ENCODE results near the gene TLR8.
"Not testable (repeated sequence)": the region's sequence is repeated elsewhere in the genome, so short reads cannot be mapped to it uniquely, and the experiment has no call there.

Gene TLR8

DNA sequence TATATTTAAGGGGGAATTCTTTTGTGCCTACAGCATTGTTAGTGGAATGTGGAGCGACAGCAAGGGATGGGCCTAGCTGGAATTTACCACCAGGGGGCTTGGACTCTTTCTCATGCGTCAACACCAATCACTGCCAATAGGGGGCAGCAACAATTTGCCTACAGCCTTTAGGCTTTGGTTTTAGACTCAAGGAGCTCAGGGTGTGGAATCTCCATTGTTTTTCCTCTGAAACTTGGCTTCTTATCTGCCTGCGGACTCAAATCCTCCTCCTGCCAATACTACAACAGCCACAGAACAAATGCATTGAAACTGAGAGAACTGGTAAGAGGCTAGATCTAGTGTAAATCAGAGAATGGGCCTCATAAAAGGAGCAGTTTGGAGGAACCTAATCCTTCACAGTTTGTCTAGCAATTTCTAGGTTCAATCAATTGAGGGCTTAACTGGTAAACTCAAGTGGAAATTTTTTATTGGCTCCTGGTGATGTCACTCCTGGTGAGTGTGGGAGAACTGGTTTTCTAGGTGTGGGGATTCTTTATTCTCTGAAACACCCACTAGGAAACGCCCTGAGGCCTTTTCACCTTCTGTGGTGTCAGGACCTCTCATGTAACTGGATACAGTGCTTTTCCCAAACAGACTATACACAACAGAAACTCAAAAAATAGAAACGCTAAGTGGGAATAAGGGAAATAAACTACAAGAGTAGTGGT lies 40.6 kb downstream of the TLR8 start:
- peak; percentile 80 to 91 (median 87) for DNase-seq

DNA sequence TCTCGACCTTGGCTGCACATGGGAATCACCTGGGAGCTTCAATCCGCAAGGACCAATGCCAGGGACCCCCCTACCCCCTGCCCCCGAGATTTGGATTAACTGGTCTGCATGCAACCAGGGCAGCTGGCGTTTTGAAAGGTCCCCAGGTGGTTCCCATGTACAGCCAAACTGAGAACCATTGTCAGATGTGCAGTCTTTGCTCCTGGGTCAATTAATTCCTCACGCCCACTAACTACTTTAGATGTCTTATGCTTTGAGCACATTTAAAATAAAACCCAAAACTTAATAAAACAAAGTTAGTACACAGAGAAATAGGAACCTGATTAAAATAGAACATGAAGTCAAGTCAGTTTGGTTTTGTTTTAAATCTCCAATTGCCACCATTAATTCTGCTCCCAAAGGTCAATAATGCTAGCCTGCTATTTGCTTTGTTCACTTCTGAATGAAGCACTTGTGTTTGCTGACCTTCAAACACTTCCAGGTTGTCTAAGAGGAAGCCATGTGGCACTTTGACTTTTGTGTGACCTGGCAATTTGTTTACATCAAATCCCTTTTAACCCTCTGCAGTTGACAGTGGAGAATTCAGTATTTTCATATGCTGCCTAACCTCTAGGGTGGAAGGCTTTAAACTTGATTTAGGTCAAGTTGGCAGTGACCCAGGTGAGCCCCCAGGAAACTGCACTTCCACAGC lies 41.3 kb downstream of the TLR8 start:
- DNase-seq = peak in 2 of 4 experiments; percentile 16 to 23

DNA sequence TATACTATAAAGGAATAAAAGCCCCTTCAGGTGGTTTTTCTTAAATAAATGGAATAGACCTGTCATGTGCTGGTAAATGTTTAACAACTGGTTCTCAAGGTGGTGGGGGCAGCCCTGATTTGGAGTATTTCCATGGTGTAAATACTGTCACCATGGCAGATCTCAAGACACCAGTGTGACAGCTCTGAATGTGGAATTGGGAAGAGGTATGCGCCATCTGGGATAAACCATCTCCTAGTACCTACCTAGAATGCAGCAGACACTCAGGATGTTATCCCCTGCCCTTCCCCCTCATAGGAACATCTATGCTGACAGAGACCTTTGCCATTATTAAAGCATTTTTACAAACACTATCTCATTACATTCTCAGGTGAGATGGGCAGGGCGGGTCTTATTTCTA lies 42.1 kb downstream of the TLR8 start:
- no peak for DNase-seq

DNA sequence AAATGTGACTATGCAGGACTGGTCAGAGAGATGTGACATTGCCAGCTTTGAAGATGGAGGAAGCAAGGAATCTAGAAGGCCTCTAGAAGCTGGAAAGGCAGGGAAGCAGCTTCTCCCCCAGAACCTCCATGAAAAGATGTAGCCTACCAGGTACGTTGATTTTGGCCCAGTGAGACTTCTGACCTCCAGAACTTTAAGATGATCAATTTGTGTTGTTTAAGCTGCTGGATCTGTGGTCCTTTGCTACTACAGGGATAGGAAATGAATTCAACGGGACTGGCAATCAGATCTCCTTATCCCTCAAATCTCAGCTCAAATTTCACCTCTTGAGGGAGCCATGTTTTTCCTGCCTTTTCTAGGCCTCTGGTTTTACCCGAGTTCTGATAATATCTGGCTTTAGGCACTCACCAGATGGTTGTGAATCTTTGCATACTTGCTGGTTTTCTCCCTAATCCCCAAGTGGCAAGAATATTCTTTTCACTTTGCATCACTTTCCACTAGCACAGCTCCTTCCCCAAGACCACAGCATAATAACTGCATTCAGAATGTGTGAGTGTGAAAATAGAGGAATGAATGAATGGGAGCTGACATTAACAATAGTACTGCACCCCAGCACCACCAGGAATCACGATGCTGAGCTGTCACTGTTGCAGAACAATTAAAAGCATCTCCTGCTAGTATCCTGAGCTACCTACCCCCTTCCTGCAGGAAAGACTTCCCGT lies 42.9 kb downstream of the TLR8 start:
- no peak for DNase-seq

DNA sequence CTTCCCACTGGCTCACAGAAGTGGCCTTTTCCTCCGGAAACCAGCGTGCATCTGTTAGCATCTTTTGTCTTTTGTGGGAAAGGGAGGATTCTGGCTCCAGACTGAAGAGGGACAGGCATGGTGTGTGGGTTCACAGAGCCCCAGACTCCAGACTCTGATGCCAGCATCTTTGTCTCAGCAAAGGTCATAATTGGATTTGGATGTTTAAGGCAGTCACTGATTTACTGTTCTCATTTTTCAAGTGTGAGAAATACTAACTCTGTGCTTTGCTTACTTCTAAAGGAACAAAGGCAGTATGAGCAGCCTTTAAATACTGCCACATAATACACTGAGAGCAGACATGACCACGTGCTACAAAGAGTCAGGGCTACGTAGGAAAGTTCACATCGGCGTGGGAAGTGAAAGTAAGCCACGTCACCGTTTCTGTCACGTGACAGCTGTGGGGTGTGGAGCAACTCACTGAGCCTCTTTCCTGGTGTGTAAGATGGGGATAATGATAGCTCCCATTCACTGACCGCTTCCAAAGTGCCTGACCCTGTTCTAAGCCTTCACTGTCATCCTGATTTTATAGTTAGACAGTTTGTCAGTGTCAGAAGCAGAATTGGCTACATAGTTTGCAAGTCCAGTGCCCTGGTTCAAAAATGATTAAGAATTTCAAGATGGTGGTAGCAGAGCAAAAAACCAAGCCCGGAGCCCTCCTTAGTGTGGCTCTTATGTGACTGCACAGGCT lies 43.7 kb downstream of the TLR8 start:
- DNase-seq = peak; percentile 90 to 95 (median 94)

DNA sequence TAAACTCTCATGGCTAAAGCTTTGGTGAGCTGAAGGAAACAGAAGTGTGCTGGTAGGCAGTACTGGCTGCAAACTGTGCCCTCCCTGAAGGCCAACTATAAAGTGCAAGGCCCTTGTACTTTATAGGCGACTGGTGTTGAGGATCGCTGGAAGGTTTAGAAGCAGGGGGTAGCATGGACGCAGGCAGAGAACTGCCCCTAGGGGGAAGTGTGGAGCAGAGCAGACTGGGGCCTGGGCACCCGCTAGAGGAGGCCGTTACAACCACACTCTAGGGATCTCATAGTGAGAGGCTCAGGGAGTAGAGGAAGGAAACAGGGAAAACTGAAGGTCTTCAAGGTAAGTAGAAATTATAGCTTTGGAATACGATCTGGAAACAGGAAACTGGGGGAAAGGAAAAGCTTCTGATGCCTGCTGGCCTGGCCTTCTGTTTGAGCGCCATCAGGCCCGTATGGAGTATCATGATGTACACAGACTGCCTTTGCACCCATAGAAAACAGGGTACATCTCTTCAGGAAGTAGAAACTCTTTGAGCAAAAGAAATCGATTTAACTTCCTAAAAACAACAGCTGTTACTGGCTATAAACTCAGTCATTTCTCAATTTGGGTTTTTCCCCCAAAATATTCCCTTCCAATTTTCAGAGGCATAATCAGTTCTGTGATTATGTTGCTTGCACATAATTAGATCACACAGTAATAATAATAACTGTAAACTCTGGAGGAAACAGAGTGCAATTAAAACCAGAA lies 44.6 kb downstream of the TLR8 start:
- peak; percentile 50 to 79 (median 71) for DNase-seq

DNA sequence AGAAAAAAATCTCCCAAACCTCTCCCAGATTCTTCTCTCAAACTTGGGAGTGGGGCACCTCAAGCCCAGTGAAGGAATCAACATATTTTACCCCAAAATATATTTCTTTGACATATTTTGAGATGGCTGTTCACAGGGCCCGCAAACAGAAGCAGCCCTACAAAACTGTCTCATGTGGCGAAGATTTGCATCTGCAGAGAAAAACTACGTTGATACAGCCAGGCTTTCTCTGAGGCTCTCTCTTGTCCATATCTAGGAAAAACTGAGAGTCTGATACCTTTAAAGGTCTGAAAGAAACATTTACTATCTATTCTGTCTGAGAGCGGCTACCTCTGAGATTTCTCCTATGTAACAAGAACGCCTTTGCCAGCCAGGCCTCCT lies 45.2 kb downstream of the TLR8 start:
- DNase-seq = peak in 1 of 4 experiments; percentile 22

DNA sequence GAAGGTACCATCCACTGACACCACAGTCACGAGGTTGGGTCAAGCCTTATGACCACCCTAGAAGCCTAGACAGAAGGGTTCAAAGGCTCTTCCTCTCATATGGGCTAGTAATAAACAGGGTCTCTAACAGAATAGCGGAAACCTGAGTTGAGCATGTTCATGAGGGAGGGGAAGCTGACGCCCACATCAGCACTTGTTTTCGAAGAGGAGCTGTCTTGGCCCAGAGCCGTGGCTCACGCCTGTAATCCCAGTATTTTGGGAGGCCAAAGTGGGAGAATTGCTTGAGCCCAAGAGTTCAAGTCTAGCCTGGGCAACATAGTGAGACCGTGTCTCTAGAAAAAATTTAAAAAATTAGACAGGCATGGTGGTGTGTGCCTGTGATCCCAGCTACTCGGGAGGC lies 47.0 kb downstream of the TLR8 start:
- no peak for DNase-seq

DNA sequence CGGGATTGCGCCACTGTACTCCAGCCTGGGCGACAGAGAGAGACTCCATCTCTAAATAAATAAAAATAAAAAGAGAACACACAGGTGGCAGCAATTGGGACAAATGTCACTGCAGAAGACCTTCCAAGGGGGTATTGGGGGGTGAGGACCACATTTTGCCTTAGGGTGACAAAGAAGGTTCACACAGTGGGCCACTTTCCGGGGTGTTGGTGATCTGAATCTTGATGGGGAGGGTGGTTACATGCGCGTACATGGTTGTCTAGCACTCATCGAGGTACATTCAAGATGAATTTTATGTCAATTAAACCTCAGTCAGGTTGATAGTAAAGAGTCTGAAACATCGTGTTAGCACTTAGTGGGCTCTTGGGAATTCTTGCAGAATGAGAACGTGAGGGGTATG lies 48.0 kb downstream of the TLR8 start:
- no peak for DNase-seq

DNA sequence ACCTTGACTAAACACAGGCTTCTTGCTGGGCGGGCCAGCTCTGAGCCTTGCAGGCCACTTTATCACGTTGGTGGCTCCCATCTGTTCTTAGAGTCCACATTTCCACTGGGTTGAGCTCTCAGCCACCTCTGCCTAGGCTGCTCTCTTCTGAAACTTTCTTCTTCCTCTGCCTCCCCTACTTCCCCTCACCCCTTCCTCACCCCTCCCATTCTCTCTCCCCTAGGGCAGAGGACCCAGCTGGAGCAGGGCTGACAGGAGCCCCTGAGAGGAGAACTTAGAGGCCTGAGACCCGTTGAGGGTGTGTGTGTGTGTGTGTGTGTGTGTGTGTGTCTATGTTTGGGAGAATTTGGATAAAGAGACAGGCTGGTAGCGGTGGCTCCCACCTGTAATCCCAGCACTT lies 48.6 kb downstream of the TLR8 start:
- peak in 2 of 4 experiments; percentile 19 to 30 for DNase-seq

DNA sequence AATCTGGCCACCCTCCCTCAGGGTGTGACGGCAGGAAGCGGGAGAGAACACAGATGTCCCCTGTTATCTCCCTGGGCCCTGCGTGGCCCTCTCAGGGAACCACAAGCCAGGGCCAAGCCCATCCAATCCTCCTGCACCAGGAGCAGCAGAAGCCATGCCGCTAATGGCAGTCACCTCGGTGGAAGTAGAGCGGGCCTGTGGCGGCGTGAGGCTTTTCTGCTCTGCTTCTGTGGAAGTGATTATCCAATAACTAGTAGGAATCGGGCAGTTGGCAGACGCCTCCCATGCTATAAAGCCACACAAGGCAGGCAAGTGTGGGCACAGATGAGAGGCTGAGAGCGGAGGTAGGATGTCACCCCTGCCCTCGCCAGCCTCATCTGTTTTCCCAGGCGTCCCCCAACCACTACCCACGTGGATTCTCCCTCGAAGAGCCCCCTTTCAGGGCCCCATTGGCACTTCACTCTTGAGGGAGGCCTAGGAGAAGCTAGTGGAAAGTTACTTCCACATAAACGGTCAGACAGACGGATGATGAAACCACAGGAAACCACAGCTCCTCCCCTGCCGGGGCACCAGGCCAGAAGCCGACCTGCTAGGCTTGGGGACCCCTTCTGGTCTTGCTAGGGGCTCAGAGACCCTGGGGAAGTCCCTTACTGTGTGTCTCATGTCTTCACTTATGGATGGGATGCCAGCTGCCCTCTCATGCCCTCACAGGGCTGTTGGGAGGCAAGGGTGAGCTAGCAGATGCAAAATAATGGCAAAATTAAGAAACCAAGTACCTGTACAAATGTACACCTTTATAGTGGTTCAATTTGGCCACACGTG lies 49.7 kb downstream of the TLR8 start:
- DNase-seq = peak; percentile 79 to 89 (median 86)

DNA sequence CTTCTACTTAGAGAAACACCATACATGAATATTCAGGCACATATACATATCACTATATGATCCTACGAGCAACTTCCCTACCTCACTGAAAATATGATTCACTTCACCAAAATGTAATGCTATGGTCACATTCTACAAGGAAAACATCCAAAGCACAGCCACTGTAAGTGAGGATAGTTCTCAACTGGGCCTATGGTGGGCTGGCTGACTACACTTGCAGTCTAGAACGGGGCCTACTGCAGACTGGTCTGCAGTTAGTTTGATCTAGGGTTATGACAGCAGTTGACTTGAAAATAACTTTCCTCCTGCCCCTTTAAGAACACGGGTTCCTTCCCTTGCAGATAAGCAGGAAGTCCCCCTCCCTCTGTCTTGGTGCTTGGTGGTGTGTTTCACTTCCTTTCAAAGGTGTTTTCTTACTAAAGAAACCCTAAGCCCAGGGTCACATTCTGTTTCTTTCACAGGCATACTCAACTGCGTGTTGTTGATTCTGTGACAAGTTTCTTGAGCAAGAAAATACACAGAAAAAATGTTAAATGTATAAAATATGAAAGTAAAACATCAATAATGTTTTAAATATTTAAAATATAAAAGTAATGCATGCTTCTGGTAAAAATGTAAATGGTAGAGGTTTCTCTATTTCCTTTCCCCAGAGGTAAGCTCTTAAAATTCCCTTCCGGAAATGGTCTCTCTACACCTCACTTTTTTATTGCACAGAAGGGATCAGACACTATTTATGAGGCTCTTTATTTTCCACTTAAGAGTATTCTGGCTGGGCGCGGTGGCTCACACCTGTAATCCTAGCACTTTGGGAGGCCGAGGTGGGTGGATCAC lies 50.5 kb downstream of the TLR8 start:
- DNase-seq = peak; percentile 35 to 72 (median 64)

DNA sequence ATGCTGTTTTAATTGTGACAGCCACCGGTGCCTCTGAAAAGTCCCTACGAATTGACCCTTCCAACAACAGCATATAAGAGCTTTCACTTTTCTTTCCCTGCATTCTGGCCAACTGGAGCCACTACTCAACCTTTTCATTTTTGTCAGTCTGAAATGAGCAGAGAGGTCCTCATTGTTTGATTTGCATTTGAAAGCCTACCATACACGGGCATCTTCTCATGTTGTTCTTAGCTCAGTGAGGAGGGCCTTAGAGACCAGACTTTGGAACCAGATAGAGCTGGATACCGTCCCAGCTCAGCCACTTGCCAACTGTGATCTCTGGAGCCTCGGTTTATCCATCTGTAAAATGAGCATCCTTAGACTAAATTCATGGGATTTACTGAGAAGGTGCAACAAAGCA lies 51.6 kb downstream of the TLR8 start:
- no peak for DNase-seq

DNA sequence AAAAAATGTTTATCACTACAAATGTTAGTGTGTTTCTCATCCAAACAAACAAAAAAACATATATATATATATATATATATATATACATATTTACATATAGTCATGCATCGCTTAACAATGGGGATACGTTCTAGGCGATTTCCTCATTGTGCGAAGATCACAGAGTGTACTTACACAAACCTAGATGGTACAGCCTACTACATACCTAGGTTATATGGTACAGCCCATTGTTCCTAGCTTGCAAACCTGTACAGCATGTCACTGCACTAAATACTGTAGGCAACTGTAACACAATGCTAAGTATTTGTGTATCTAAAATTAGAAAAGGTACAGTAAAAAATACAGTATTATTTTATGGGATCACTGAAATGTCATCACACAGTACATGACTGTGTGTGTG lies 52.0 kb downstream of the TLR8 start:
- no peak for DNase-seq

DNA sequence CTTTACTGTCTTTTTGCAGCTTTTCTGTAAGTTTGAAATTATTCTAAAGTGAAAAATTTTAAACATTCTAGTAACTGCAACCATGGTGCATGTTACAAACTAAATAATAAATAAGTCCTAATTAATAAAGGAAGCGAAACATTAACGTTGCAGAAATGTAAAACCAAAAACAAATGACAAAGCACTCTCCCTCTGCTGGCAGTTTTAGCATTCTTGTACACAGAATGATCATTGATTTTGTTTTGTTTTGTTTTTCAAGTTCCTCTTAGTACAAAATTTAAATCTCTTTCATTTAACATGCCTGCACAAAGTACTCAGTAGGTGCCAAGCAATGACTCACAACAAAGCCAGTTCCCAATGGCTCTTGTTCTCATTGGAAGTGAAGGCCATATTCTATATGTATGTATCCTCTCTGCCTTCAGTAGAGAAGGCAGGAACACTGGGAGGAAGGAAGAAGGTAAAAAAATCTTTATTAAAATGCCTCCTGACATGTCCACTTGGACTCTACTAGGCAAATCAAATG lies 54.8 kb downstream of the TLR8 start:
- peak in 2 of 4 experiments; percentile 23 to 57 for DNase-seq

DNA sequence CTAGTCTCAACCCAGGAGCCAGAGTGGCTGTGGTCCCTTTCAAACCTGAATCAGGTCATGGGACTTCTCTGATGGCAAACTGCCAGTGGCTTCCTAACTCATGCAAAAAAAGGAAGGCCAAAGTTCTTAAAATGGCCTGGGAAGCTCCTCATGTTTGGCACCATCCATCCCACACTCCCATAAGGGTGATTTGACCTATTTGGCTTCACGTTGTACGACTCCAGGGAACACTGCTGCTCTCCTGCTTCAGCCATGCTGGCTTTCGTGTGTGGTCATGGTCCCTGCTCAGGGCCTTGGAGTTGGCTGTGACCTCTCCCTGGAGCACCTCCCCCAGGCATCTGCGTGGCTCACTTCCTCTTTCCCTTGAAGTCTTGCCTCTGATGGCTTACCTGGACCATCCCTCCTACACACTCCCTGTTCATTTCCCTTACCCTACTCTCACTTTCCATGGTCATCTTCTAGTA lies 55.7 kb downstream of the TLR8 start:
- DNase-seq = peak in 2 of 4 experiments; percentile 28 to 37

DNA sequence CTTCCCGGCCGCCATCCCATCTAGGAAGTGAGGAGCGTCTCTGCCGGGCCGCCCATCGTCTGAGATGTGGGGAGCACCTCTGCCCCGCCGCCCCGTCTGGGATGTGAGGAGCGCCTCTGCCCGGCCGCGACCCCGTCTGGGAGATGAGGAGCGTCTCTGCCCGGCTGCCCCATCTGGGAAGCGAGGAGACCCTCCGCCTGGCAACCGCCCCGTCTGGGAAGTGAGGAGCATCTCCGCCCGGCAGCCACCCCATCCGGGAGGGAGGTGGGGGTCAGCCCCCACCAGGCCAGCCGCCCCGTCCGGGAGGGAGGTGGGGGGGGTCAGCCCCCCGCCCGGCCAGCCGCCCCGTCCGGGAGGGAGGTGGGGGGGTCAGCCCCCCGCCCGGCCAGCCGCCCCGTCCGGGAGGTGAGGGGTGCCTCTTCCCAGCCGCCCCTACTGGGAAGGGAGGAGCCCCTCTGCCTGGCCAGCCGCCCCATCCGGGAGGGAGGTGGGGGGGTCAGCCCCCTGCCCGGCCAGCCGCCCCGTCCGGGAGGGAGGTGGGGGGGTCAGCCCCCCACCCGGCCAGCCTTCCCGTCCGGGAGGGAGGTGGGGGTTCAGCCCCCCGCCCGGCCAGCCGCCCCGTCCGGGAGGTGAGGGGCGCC lies 56.9 kb downstream of the TLR8 start:
- not testable (repeated sequence) for DNase-seq

DNA sequence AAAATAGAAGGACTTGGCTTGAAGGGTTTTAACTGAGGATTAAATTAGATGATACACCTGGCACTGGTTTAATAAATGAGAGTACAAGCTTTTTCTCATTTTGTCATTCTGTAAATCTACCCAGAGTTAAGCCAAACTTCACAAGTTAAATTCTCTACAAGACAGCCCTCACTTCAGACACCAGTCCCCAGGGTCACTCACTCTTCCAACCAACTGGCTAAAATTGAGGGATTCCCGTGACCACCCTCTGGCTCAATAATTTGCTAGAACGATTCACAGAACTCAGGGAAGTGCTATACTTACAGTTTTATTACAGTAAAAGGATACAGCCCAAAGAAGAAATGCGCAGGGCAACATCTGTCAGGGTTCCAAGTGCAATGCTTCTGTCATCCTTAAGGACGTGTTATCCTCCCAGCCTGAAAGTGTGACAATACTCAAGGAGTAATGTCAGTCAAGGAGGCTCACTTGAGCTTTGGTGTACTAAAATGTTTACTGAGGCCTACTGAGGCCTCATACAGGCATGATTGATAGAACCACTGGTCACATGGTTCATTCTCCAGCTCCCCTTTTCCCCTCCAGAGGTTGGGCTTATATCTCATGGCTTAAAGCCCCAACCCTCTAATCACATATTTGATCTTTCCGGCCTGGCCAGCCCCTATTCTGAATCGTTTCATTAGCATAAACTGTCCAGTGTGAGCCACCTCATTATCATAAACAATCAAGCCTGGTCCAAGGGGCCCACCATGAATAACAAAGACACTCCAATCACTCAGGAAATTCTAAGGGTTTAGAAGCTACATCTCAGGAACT lies 58.9 kb downstream of the TLR8 start:
- DNase-seq = no peak

DNA sequence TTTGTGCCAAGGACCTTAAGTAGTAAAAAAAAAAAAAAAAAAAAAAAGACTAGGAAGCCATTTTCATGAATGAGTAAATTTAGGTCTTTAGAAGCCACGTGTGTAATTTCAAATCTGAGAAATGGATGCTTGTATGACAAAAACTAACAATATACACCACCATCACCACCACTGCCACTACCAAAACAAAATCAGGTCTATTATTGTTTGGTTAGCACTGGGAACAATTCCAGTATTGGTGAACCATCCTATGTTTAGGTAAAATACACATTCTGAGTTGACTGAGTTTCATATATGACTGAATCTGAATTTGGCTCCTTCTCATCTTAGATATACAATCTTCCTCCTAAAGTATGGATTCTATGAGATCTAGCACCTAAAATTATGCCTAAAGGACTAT lies 59.7 kb downstream of the TLR8 start:
- DNase-seq = no peak

Data from suppressor macrophage (primary cell).